DMS153 (cell line): Measurements from ENCODE around the gene ANKS3.

Experiments used
- DNase-seq: peaks from one replicate; lab custom pipeline; 2025; lab: John Stamatoyannopoulos, UW

Gene ANKS3

DNA sequence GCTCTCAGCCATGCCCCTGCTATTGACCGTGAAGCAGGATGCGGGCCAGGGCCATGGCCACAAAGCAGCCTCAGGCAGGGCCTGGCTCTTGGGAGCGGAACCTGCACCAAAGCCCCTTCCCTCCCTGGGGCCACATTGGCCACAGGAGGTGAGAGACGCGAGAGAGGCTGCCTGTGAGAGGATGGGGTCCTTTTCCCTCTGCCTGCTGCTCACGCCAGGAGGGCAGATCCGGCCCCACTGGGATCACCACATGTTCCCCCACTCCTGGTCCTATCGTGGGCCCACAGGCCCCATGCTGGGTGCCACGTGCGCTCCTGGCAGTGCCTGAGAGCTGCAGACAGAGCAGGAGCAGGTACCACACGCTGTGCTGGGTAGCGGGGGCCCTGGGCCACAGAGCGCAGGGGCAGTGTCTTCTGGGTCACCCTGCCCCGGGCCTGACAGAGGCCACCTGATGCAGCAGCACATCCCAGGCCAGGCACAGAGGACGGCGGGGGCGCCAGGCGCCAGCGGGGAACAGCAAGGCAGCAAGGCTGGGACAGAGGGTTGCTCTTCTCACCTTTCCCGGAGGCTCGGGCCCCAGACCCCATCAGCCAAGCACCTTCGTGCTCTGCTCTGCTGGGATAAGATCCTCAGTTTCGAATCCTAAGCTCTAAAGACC lies 49.9 kb downstream of the ANKS3 start:
- no peak for DNase-seq

DNA sequence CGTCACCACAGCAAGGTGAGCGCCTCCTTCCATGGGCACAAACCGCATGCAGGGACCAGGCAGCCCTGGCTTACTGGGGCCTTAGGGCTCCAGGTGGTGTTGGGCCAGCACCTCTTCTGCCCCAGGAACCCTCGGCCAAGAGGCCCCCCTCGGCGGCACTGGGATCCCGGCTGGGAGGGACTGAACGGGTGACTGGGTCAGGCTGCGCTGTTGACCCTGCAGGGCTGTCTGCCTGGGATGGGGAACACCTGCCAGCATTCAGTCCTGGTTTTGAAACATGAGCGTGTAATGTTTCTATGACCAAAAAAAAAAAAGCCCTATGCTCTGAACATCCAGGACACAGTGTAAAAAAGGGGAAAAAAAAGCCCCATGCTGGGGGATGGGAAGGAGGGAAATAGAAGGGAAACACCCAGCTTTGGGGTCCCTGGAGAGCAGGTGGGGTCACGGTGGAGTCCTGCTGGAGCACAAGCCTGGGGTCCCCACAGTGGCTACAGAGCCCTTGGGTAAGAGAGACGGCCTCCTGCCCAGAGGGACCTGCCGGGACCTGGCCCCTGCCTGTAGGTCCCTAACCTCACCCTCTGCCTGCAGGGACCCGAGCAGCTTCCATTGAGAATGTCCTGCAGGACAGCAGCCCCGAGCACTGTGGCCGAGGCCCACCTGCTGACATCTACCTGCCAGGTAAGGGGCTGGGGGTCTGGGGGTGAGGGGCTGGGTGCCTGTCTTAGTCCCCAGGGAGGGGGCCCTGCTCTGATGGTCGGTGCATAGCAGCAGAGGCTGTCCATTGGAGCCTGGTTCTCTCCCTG lies 50.6 kb downstream of the ANKS3 start:
- DNase-seq: no peak

- no peak for DNase-seq
These were observed 51.3 kb downstream of the ANKS3 start for GRCh38 chr16:4682616-4683254.

DNA sequence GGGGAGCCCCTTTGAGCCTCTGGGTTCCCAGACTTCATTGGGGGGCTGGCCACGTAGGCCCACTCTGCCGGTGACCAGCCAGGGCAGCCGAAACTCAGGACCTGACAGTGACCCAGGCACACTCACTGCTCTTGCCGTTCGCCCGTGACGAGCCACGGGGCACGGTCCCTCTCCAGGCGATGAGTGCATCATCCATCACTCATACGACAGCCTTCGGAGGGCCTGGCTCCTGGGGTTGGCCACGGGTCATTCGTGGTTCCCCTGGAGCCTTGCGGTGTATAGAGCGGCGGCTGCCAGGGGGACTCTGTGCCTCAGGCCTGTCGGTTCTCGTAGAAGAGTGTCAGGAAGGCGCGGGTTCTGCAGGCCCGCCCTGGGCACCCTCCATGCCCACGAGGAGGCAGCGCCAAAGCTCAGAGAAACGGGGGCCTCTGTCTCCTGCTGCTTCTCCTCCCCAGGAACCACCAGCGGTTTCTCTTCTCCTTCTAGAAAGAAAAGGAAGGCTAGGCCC lies 51.9 kb downstream of the ANKS3 start:
- DNase-seq: no peak

- no peak for DNase-seq
These were observed 52.5 kb downstream of the ANKS3 start for GRCh38 chr16:4681471-4682083.

DNA sequence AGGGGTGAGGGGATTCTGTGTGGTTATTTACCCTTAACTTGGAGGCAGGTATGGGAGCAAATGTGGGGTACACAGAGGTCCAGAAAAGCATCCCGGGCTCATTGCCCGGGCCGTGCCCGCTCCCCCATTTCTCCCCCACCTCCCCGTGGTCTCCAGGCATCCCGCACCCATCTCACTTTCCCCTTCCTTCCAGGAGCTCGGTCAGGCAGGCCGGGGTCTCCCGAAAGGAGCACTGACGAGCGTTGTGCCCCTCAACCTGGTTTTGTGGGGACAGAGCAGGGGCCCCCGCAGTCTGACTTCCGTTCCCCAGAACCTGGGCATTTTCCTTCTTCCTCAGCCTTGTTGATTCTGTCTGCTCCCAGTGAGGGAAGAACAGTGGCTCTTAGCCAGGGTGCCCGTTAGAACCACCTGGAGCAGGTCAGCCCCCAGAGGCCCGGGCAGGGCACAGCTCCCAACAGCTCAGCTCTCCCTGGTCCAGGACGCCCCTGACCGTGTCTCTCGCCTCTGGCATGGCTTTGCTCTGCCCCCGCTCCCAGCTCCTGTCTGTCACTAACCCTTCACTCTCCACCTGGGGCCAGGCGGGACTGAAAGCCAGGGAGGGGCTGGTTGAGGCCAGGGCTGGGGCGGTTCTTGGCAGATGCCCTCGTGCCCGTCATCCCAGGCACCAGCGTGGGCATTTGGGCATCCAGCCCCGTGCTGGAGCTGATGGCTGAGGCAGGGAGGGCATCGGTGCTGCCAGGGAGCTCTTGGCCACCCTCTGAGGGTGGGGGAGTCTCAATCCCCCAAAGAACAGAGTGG lies 53.2 kb downstream of the ANKS3 start:
- no peak for DNase-seq

DNA sequence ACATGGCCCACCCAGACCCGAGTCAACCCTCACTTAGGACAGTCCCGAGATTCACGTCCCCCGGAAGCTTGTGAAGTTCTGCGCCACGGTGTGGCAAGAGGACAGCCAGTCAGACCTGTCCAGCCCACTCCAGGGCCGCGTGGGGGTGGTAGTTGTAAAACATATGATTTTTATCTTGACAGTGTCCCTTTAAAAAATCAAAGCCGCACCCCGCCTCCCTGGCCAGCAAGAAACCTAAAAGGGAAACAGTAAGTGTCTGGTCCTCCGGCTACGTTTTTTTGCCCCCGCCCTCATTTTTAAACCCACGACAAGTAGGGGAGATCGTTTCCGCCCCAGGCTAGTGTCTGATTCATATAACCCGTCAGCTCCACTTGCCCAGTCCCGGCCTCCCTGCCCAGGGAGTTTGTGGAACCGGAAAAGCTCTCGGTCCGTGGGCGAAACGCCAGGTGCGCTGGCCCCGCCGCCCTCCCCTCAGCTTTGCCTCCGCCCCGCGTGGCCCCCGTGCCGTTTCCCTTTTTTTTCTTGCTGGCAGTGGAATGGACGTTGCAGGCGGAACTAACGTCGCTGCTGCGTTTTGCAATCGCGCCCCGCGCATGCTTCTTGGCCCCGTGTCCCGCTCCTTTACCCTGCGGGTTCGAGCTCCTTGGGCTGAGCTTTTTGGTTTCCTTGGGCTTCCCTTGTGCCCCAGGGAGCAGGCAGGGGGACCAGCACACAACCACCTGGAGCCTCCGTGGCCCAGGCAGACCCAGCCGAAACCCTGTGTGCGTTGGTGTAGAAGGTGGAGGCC lies 54.0 kb downstream of the ANKS3 start:
- no peak for DNase-seq

- DNase-seq: no peak
These were observed 54.8 kb downstream of the ANKS3 start for GRCh38 chr16:4679156-4679849.

GRCh38 chr16:4678596-4678995 lies 55.5 kb downstream of the ANKS3 start:
- no peak for DNase-seq

DNA sequence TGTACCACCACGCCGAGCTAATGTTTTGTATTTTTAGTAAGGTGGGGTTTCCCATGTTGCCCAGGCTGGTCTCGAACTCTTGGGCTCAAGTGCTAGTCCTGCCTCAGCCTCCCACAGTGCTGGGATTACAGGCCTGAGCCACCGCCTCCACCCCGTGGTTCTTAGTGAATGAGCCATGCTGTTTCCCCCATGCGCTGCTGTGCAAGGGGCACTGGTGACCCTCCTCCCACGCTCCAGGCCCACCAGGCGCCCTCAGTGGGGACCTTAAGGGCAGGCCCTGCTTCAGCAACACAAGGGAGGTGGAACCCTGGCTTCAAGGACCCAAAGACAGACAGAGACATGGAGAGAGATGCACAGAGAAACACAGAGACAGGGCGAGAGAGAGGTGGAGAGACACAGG lies 56.1 kb downstream of the ANKS3 start:
- no peak for DNase-seq

DNA sequence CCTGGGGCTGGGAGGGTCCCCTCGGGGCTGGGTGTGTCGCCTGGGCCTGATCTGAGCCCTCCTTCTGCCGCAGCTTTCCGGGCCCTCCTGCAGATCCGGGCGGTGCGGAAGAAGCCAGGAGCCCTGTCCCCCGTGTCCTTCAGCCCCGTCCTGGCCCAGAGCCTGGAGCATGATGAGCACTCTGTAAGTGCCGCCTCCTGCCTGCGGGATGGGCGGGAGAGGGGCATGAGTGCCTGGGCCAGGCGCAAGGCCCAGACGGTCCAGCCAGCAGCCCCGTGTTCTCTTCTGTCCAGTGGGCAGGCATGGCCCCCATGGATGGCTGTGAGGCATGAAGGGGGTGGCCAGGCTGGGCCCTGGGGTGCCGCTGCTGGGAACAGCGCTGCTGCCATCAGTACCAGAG lies 56.7 kb downstream of the ANKS3 start:
- no peak for DNase-seq

DNA sequence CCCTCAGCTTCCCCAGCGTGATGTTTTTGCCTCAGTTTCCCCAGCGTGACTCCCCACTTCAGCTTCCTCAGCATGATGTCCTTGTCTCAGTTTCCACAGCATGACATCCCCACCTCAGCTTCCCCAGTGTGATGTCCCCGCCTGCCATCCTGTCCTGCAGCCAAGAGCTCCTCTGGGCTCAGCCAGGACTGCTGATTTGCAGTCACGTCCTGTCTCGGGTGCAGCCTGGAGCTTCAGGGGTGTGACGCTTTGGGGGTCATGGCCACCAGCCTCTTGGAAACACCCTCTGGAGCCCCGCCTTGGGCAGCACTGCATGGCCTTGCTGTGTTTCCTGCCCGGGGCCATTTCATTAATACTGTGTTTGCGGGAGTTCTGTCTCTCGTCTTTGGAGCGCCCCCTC lies 57.2 kb downstream of the ANKS3 start:
- no peak for DNase-seq

DNA sequence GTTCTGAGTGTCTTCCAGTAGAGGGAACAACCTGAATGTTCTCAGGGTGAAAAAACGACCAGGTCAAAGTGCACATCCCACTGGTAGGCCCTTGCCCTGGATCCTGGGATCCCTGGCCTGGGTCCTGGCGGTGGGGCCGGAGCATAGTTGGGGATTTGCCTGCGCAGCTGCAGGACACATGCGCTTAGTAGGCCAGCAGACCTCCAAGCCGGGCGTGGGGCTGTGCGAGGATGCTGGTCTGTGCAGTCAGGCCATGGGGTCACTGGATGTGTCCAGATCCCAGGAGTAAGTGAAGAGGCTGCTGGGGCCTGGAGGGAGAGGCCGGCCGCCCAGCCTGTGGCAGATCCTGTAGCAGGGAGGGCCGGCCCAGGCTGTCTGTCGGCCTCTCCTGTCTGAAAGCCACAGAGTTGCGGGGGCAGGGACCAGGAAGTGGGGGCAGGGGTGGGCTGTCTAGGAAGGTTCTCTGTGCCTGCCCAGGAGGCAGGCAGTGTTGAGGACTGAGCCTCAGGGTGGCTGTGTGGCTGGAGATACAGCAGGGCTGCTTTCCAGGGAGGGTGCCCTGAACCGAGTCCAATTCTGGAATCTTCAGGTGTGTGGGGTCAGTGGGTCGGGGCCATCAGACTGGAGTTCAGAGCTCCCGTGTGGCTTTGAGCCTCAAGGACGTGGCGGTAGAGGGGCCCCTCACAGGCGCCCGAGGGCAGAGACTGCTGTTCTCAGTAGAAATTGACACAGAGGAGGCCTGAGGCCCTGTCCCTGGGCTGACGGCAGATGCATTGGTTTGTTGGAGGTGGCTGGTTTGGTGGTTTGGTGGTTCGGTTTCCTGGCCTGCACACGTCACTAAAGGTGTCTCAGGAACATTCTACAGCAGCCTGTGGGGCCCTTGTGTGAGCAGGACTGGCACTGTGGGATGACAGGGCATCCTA lies 57.9 kb downstream of the ANKS3 start:
- no peak for DNase-seq

GRCh38 chr16:4674926-4675530 lies 59.0 kb downstream of the ANKS3 start:
- no peak for DNase-seq

DNA sequence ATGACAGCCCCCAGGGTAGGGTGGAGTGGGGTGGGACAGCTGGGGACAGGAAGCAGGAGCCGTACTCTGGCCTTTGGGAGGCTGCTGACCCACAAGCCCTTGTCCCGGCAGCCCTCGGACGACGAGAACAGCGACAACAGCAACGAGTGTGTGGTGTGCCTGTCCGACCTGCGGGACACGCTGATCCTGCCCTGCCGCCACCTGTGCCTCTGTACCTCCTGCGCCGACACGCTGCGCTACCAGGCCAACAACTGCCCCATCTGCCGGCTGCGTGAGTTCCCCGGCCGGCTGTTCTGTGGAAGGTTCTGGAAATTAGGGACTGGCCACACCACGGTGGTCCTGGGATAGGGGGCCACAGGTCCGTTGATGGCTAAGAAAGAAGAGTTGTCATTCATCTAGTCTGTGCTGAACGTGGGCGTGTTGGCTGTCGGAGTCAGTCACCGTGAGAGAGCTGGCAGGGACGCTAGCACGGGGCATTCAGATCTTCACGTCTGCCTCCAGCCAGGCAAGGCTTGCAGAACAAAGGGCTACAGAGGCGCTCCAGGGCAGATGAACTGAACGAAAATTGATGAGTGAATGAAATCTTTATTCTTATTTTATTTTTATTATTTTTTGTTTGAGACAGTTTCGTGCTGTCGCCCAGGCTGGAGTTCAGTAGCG lies 60.6 kb downstream of the ANKS3 start:
- no peak for DNase-seq

- no peak for DNase-seq
These were observed 65.6 kb downstream of the ANKS3 start for GRCh38 chr16:4668313-4668960.

DNA sequence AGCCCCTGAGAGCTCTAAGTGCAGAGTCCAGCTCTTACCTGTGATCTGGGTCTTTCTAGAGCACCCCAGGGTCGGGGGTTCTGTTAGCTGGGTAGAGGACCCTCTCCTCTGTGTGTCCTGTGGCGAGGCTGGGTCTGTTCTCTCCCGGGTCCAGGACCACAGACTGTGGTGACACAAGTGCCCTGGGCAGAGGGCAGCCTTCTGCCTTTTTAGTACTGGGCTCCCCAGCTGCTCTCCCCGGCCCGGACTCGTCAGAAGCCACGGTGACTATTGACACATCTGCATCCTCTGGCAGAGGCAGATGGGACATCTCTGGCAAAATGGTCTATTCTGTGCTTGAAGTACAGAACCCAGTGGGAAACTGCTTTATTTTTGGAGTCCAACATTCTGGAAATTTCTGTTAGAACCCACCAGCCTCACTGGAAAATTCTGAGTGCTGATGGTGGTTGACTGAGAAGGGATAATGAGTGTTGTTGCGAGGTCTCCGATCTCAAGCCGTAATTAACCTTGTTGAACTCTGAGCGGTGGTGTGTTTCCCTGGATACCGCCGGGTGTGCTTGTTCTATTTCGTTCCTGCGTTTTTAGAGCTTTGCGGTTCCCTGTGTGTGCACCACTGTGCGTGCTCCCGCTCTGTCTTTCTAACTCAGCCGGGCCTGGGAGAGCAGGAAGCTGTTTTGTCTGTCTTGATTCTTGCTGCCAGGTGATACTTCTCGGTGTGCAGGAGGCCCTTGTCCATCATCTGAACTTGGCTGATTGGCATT lies 66.7 kb downstream of the ANKS3 start:
- no peak for DNase-seq
